DND-41 (cell line): Measurements from ENCODE around the gene GJD3.

Experiments used
- CTCF ChIP-seq: IDR thresholded peaks from 2 replicates; pipeline ENCODE4 v1.5.1; 2012; ENCODE audit warnings: borderline replicate concordance, low read length, moderate library complexity, mild to moderate bottlenecking; ENCODE audit not compliant: poor library complexity, severe bottlenecking; ENCODE audit errors: extremely low read depth
- EZH2 ChIP-seq: IDR thresholded peaks from 3 replicates; pipeline ENCODE4 v1.6.1; 2012; ENCODE audit warnings: borderline replicate concordance, low read depth, mild to moderate bottlenecking, moderate library complexity, low read length, inconsistent platforms; ENCODE audit not compliant: severe bottlenecking

GRCh38 chr17:40354221-40355122 is 10.1 kb downstream of the GJD3 start:
- TF ChIP-seq CTCF = no peak
- no peak for TF ChIP-seq EZH2
